Measurements from ENCODE around the gene PRDX5.

- TF ChIP-seq CTCF (IDR thresholded peaks at IDR 0.05) (no peak), POLR2A (IDR thresholded peaks at IDR 0.05) (no peak)
Observed at GRCh38 chr11:64303109-64304031, 14.6 kb upstream of the PRDX5 start.

Data from testis (tissue), 2 donors.